Prostate gland (tissue), 2 donors: ENCODE data around the gene FTSJ3. TPM values are rescaled to one million over a fixed set of nuclear protein-coding genes. Genes with fewer than 3 reads are reported as not detected.
"Not testable (repeated sequence)": the region's sequence is repeated elsewhere in the genome, so short reads cannot be mapped to it uniquely, and the experiment has no call there.

Source experiments
- DNase-seq: peaks from one replicate; pipeline ENCODE4 v3.0.0-alpha.2; 2019; ENCODE audit warnings: low spot score
- H3K27ac ChIP-seq, 2 donors: fragments of 200-600 bp; sonication (generic); 2 replicates each; pipeline ENCODE4 v1.5.1; 2017 to 2019
- H3K27me3 ChIP-seq: fragments of 200-600 bp; sonication (generic); replicated peaks from 2 replicates; pipeline ENCODE4 v1.5.1; 2019; ENCODE audit not compliant: insufficient read depth
- H3K36me3 ChIP-seq, 2 donors: fragments of 200-600 bp; sonication (generic); 1 replicate in 1 of 2; 2 replicates in 1 of 2; pipeline versions ENCODE4 v1.5.1 to v1.8.1; 2017 to 2019
- H3K4me1 ChIP-seq: fragments of 200-600 bp; sonication (generic); replicated peaks from 2 replicates; pipeline ENCODE4 v1.5.1; 2019
- H3K4me3 ChIP-seq, 2 donors: fragments of 200-600 bp; sonication (generic); 2 replicates each; pipeline ENCODE4 v1.5.1; 2017 to 2019
- H3K9me3 ChIP-seq: fragments of 200-600 bp; sonication (generic); 2 replicates; pipeline ENCODE4 v1.5.1; 2017
- POLR2A ChIP-seq: fragments of 450-650 bp; IDR thresholded peaks from one replicate; pipeline ENCODE4 v1.6.1; 2016; ENCODE audit warnings: antibody characterized with exemption, mild to moderate bottlenecking
- POLR2AphosphoS5 ChIP-seq: sonication (generic); formaldehyde crosslinking; IDR thresholded peaks from one replicate; pipeline ENCODE4 v1.6.1; 2017; ENCODE audit warnings: antibody characterized with exemption
- WGBS: methylation state at CpG from one replicate; pipeline ENCODE4 v1.1.5; 2018; 5-methylcytosine and 5-hydroxymethylcytosine counted together
- intact Hi-C: fragments of 100-400 bp; cut with DNase I; formaldehyde crosslinking; loops from one replicate; pipeline ENCODE4 v1.14.2; 2022
- total RNA-seq, 2 donors: library from RNA; depleted of rRNA; stranded (reverse); fragments of >200 nt; gene quantifications; one replicate each; pipeline ENCODE4 v1.1.0, GENCODE V29; 2016
- TF ChIP-seq, protein P1 (sequence below), 4 experiments: fragments of 200-600 bp in 2 of 4; fragments of 450-650 bp in 2 of 4; sonication (generic) in 2 of 4; IDR thresholded peaks; 1 replicate in 3 of 4; 2 replicates in 1 of 4; pipeline ENCODE4 v1.5.1; 2016 to 2019; ENCODE audit warnings: antibody characterized with exemption in 4 of 4, mild to moderate bottlenecking in 2 of 4, moderate library complexity in 2 of 4

Gene FTSJ3
- total RNA-seq, 2 donors from 2014 or later = 29.4 to 46.6 TPM

DNA sequence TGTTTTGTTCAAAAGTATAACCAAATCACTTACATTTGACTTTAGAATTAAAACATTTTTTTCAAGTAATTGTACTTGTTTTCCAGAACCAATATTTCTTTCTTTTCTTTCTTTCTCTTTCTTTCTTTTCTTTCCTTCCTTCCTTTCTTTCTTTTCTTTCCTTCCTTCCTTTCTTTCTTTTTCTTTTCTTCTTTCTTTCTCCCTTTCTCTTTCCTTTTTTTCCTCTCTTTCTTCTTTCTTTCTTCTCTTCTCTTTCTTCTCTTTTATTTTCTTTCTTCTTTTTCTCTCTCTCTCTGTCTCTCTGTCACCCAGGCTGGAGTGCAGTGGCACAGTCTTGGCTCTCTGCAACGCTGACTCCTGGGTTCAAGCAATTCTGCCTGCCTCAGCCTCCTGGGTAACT is 26.7 kb downstream of the FTSJ3 start:
- no peaks in the 10 kb centered on the region for H3K27me3 ChIP-seq
- DNase-seq = no peak
- H3K27ac ChIP-seq = no peak overlapping the region
- intact Hi-C loops = no loop called here
- H3K4me3 ChIP-seq = no peak overlapping the region
- H3K36me3 ChIP-seq = peaks cover 11 to 14% of the 10 kb centered on the region in 2 donors
- no peaks in the 10 kb centered on the region for H3K4me1 ChIP-seq
- TF ChIP-seq, protein P1, sequence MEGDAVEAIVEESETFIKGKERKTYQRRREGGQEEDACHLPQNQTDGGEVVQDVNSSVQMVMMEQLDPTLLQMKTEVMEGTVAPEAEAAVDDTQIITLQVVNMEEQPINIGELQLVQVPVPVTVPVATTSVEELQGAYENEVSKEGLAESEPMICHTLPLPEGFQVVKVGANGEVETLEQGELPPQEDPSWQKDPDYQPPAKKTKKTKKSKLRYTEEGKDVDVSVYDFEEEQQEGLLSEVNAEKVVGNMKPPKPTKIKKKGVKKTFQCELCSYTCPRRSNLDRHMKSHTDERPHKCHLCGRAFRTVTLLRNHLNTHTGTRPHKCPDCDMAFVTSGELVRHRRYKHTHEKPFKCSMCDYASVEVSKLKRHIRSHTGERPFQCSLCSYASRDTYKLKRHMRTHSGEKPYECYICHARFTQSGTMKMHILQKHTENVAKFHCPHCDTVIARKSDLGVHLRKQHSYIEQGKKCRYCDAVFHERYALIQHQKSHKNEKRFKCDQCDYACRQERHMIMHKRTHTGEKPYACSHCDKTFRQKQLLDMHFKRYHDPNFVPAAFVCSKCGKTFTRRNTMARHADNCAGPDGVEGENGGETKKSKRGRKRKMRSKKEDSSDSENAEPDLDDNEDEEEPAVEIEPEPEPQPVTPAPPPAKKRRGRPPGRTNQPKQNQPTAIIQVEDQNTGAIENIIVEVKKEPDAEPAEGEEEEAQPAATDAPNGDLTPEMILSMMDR (IDR thresholded peaks at IDR 0.05) = no peak
- TF ChIP-seq POLR2AphosphoS5 (no peak), POLR2A (no peak)
- H3K9me3 ChIP-seq = no peaks in the 10 kb centered on the region
- WGBS = 100% methylated on average over 1 of the region's 1 CpG

DNA sequence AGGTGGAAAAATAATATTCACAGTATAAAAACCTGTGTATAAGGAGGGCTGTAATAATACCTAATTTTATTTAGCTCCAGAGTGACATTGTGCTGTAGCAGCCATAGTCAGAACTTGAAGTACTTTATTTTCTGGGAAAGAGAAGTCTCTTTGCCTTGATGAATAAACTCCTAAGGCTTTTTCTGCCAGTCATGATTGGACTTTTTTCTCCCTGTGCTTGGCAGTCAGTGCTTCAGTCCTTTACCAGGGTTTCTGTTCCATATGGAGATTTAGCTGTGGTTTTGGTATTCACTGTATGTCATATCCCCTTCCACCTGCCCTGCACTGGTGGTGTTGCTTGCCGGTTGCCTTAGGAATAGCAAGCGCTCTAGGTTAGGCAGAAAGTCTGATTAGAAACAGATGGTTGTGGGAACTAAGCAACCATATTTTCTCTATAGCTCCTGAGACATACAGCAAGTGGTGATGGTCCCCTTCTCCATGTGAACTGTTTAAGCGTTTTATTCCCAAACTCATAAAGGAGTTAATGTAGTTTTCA is 28.8 kb downstream of the FTSJ3 start:
- no peak overlapping the region for H3K4me3 ChIP-seq
- 88% methylated on average over 3 of the region's 3 CpGs for WGBS
- H3K36me3 ChIP-seq = peaks cover 11 to 18% of the 10 kb centered on the region in 2 donors
- no peak overlapping the region for H3K27ac ChIP-seq
- H3K9me3 ChIP-seq = no peaks in the 10 kb centered on the region
- no peak for TF ChIP-seq POLR2A
- TF ChIP-seq, protein P1 (IDR thresholded peaks at IDR 0.05) = no peak
- TF ChIP-seq POLR2AphosphoS5 = no peak
- intact Hi-C loops = no loop called here
- H3K4me1 ChIP-seq = no peaks in the 10 kb centered on the region
- no peaks in the 10 kb centered on the region for H3K27me3 ChIP-seq
- no peak for DNase-seq

DNA sequence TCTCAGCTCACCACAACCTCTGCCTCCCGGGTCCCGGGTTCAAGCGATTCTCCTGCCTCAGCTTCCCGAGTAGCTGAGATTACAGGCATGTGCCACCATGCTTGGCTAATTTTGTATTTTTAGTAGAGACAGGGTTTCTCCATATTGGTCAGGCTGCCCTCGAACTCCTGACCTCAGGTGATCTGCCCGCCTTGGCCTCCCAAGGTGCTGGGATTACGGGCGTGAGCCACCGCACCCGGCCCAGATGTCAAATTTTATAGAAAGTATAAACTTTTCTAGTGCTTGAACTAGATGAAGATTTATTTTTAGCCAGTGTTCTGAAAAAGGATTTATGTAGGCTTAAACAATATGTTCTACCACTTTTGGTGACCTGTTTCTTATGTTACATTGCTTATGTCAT is 31.1 kb downstream of the FTSJ3 start:
- H3K36me3 ChIP-seq = peaks cover 5 to 17% of the 10 kb centered on the region in 2 donors
- 93% methylated on average over 10 of the region's 10 CpGs for WGBS
- H3K4me3 ChIP-seq, H3K27ac ChIP-seq, DNase-seq, intact Hi-C loops, H3K9me3 ChIP-seq, H3K4me1 ChIP-seq, H3K27me3 ChIP-seq: not testable (repeated sequence)

DNA sequence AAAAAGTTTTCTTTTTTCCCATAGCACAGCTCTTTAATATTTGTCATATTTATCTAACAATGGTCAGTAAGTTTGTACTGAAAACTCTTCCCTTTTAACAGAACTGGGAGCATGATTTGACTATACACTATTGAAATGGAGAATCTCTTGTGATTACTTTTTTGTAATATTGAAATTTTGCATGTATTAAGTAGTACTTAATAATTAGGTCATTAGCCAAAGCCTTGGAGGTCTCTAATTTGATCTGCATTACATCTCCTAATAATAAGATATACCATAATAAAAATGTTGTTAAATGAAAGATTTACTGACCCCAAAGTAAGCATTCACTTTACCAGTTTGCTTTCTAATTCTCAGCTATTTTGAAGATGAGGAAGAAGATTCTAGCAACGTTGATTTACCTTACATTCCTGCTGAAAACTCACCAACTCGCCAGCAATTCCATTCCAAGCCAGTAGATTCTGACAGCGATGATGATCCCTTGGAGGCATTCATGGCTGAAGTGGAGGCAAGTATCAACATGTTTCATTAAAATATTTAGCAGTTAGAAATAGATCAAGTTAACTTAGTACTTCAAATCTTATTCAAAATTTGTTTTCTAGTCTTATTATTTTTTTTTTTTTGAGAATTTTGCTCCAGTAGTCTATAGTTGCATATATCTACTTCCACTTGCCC is 35.3 kb downstream of the FTSJ3 start:
- intact Hi-C loops = no loop called here
- no peak for DNase-seq
- Histone ChIP-seq H3K27ac (no peak overlapping the region), H3K9me3 (no peaks in the 10 kb centered on the region), H3K4me3 (no peak overlapping the region), H3K4me1 (no peaks in the 10 kb centered on the region), H3K27me3 (no peaks in the 10 kb centered on the region), H3K36me3 (peaks cover 0 to 12% of the 10 kb centered on the region in 2 donors)
- TF ChIP-seq POLR2A (no peak), POLR2AphosphoS5 (no peak)
- TF ChIP-seq, protein P1 (IDR thresholded peaks at IDR 0.05) = no peak
- WGBS = 47% methylated on average over 3 of the region's 3 CpGs

DNA sequence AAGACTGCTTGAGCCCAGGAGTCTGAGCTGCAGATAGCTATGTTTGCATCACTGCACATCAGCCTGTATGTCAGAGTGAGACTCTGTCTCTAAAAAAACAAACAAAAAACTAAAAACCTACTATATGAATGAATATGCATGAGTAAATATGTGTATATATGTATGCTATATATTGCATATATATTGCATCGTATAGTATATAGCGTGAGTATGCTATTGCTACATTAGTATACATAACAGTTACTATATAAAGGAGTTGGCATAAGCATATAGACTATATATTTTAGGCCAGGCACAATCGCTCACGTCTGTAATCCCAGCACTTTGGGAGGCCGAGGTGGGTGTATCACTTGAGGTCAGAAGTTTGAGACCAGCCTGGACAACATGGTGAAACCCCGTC is 37.4 kb downstream of the FTSJ3 start:
- H3K4me1 ChIP-seq = no peaks in the 10 kb centered on the region
- H3K27me3 ChIP-seq = no peaks in the 10 kb centered on the region
- no peak overlapping the region for H3K4me3 ChIP-seq
- peaks cover 0 to 7% of the 10 kb centered on the region in 2 donors for H3K36me3 ChIP-seq
- DNase-seq = no peak
- TF ChIP-seq, protein P1 (IDR thresholded peaks at IDR 0.05) = no peak
- TF ChIP-seq POLR2AphosphoS5 (no peak), POLR2A (no peak)
- 94% methylated on average over 6 of the region's 6 CpGs for WGBS
- intact Hi-C loops = no loop called here
- no peak overlapping the region for H3K27ac ChIP-seq
- no peaks in the 10 kb centered on the region for H3K9me3 ChIP-seq
